ENCODE data around the gene COL6A1. TPM values are rescaled to one million over a fixed set of nuclear protein-coding genes. Genes with fewer than 3 reads are reported as not detected.

Gene COL6A1
- total and polyA plus RNA-seq, 2 donors (not counting 3 experiments of a cell fraction or from before 2014, with no cell fraction given): 30.1 to 42.4 TPM

GRCh38 chr21:46050668-46051378 lies 69.3 kb downstream of the COL6A1 start:
- Histone ChIP-seq H3K27ac (ENCODE audit: insufficient read depth, low read depth, low read length) (no peak overlapping the region), H3K9me3 (replicated peaks; ENCODE audit: control insufficient read depth, insufficient read depth, low read length) (no peaks in the 10 kb centered on the region), H3K4me1 (ENCODE audit: control insufficient read depth, extremely low read depth, insufficient read depth, low read length) (no peaks in the 10 kb centered on the region), H2AFZ (ENCODE audit: low read depth, low read length) (no peak overlapping the region), H3K4me2 (ENCODE audit: insufficient read depth, low read length) (no peak overlapping the region), H3K9me1 (replicated peaks; ENCODE audit: control insufficient read depth, extremely low read depth, insufficient read depth, low read length) (no peaks in the 10 kb centered on the region), H3K27me3 (ENCODE audit: control insufficient read depth in 2 of 2, insufficient read depth in 2 of 2, low read length in 2 of 2) (no peaks in the 10 kb centered on the region), H3K36me3 (ENCODE audit: control insufficient read depth in 2 of 2, extremely low read depth in 1 of 2, insufficient read depth in 2 of 2, low read length in 2 of 2) (no peaks in the 10 kb centered on the region), H3K9ac (replicated peaks; ENCODE audit: extremely low read depth, insufficient read depth, low read length) (no peak overlapping the region), H3K79me2 (ENCODE audit: control insufficient read depth, insufficient read depth, low read length) (no peaks in the 10 kb centered on the region), H3K4me3 (replicated peaks in 1 of 3; ENCODE audit: insufficient read depth in 1 of 3, low read depth in 1 of 3, low read length in 3 of 3) (no peak overlapping the region), H4K20me1 (replicated peaks; ENCODE audit: control insufficient read depth, extremely low read depth, insufficient read depth, low read length) (no peaks in the 10 kb centered on the region)
- ChIA-PET POLR2A (no interaction called here), CTCF (no interaction called here)
- no TSS peak for BruUV-seq (replicated peaks)
- intact Hi-C loops (cut with micrococcal nuclease): no loop called here
- no peak for FAIRE-seq
- no peak for DNase-seq (ENCODE audit: low read depth, low spot score)
- TF ChIP-seq POLR2AphosphoS5 (IDR thresholded peaks at IDR 0.05; ENCODE audit: insufficient read depth, low read depth, low read length) (no peak), JUN (IDR thresholded peaks at IDR 0.05; ENCODE audit: borderline replicate concordance, insufficient read depth, insufficient read length, low read depth) (no peak), FOS (IDR thresholded peaks at IDR 0.05; ENCODE audit: borderline replicate concordance, insufficient read depth, low read length) (no peak), MYC (IDR thresholded peaks at IDR 0.05; ENCODE audit: low read depth, low read length) (no peak), CTCF (IDR thresholded peaks at IDR 0.05; ENCODE audit: extremely low read depth in 1 of 2, insufficient read depth in 1 of 2, low read depth in 1 of 2, low read length in 2 of 2) (no peak), GATA2 (IDR thresholded peaks at IDR 0.05; ENCODE audit: insufficient read depth, insufficient read length, low read depth, low read length) (no peak), POLR2A (IDR thresholded peaks at IDR 0.05; ENCODE audit: low read depth, low read length) (no peak), EZH2 (IDR thresholded peaks at IDR 0.05; ENCODE audit: borderline replicate concordance, low read depth, low read length, severe bottlenecking) (no peak), MAX (IDR thresholded peaks at IDR 0.05; ENCODE audit: insufficient read depth, insufficient read length) (no peak)
- dilution Hi-C loops (cut with MboI; ENCODE audit: extremely low pct_ligation_motif_present, low sequenced_read_pairs): no loop called here

Data from endothelial cell of umbilical vein (primary cell).